COLO668 (cell line): ENCODE data around the gene PPM1L.
"Not testable (repeated sequence)": the region's sequence is repeated elsewhere in the genome, so short reads cannot be mapped to it uniquely, and the experiment has no call there.

ENCODE experiments used
- DNase-seq: peaks from one replicate; lab custom pipeline; 2025; ENCODE audit not compliant: unreplicated experiment; lab: John Stamatoyannopoulos, UW

The PPM1L gene

DNA sequence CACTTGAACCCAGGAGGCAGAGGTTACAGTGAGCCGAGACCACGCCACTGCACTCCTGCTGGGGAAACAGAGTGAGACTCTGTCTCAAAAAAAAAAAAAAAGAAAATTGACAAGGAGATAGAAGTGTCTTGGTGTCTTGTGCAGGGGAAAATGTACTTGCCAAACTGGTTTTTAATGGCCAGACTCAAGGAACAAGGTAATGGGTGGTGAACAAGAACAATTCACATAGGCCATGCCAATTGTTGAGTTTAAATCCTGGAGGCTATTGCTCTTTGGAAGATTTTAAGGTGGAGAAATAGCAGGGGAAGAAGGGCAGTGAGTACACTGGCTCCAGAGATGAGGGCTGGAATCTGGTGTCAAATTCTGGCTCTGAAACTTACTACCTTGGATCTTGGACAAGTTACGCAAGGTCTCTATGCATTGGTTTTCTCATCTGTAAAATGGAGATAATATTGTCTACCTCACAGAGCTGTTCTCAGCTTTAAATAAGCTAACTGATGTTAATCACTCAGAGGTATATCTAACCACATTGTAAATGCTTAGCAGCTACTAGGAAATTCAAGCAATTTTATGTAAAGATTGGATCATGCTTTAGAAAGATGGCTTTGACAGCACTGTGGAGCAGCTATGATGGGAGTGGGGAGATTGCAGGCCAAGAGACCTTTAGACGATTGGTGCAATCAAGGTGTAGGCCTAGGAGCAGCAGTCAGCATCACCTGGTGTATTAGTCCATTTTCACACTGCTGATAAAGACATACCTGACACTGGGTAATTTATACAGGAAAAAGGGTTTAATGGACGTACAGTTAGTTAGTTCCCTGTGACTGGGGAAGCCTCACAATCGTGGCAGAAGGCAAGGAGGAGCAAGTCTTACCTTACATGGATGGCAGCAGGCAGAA lies 270.8 kb downstream of the PPM1L start:
- no peak for DNase-seq

- DNase-seq = no peak
Measured at GRCh38 chr3:161028555-161029153, 272.6 kb downstream of the PPM1L start.

- DNase-seq = no peak
Measured at GRCh38 chr3:161031134-161031533, 275.1 kb downstream of the PPM1L start.

- not testable (repeated sequence) for DNase-seq
Measured at GRCh38 chr3:161034913-161035550, 279.0 kb downstream of the PPM1L start.

DNA sequence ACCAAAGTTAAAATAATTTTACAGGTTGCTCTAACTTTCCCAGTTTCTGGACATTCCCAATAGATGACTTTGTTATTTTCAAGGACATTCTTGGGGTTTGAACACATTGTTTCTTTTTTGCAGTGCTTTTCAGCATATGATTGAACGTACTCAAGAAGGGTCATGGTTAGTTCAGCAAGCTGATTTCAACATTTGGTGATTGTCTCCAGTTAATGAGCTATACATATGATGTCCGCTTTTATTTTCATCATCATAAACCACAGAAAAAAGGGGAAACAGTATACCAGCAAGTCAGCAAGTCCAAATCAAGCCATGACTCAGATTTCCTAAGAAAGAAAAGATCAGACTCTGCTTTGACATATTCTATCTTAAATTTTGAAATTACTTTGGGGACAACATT lies 279.7 kb downstream of the PPM1L start:
- DNase-seq = no peak

GRCh38 chr3:161038725-161039124 lies 282.7 kb downstream of the PPM1L start:
- DNase-seq = no peak

GRCh38 chr3:161042023-161042501 lies 286.0 kb downstream of the PPM1L start:
- no peak for DNase-seq

DNA sequence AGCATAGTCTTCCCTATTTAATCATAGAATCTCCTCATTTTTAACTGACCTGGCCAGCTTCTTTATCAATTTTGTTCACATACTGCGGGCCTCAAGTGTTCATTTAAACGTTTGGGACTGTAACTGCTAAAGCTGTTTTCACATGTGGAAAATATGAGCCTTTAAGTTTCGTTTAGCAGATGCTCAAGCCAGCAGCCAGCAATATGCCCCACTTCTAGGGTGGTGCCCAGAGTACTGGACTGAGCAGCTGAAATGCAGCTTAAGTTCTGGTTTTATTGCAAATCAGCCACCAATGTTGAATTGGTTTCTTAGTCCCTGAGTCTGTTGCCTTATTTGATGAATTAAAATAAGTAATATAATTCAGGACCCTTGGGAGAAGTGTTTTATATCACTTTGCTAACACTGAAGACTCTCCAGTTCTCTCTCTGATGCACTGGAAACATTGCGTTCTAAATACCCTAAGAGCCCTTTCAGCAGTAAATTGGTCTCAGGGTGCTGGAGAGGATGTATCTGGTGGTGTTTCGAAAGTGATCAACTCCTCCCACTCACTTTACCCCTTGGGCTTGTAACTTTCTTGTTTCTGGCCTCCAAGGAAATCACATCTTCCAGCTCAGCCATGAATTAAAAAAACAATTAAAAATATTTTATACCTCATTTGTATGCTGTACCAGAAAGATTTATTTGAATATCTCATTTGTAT lies 287.5 kb downstream of the PPM1L start:
- no peak for DNase-seq

- no peak for DNase-seq
Measured at GRCh38 chr3:161049683-161050248, 293.7 kb downstream of the PPM1L start.

DNA sequence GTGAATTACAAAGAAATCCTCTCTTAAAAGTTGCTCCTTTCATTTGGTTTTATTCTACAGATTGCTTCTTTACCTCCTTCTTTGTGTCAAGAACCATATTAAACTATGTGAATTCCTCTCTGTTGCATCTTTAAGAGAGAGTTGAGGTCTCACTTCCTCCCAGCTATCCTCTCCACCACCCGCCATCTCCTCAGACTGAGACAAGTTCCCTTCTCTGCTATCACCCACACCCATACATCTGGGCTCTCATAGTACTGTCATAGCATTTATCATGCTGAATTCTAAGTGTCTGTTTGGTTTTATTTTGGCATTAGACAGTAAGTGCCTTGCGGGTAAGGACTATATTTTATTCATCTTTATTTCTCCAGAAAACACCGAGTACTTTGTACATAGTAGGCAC lies 294.9 kb downstream of the PPM1L start:
- no peak for DNase-seq

DNA sequence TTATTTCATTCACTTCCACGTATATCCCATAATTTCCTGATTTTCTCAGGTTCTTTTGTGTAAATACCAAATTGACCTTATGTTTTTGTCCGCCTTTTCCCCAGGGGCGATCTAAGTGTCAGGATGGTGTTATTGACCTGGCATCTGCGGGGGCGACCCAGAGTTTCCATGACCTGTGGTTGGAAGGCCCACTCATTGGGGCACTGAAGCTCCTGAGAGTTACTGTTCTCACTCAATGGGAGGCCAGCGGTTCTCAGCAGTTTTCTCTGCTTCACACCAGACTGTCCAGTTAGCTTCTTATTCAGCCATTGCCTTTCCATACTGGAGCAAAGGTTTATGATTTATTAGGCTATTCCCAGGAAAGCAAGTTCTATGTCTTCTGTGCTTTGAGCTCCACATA lies 295.8 kb downstream of the PPM1L start:
- no peak for DNase-seq

- no peak for DNase-seq
Measured at GRCh38 chr3:161054860-161055604, 299.0 kb downstream of the PPM1L start.

GRCh38 chr3:161064413-161064812 lies 308.4 kb downstream of the PPM1L start:
- no peak for DNase-seq

DNA sequence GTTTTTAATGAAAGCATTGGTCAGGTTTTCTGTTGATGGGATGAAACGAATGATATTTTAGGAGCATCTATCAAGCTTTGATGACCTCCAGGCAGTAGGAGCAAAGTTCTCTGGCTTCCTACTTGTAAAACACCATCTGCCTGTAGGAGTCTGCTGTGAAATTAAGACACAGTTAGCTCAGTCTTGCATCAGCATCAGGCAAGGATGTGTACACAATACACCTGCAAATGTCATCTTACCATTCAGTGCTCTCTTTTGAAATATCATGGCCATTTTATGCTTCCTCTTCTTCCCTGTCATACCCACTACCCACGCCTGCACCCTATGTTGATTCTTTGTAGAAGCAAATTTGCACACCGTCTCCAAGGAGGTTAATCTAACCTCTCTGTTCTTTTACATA lies 310.9 kb downstream of the PPM1L start:
- no peak for DNase-seq

DNA sequence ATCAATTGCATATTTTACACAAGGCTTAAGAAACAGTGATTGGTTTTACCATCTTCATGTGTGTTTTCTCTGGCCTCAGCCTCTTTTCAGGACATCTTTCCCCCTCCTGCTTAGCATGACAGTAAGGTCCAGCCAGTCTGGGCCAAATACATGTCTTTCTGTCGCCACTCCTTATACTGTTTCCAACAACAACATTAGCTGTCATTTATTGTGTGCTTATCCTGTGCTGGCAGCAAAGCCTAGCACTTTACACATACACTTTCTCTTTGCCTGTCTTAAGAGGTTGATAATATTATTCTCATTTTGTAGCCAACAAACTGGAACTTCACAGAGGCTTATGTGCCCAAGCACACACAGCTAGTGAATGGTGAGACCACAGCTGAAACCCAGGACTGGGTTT lies 311.3 kb downstream of the PPM1L start:
- DNase-seq = no peak

GRCh38 chr3:161069511-161070251 lies 313.6 kb downstream of the PPM1L start:
- no peak for DNase-seq

DNA sequence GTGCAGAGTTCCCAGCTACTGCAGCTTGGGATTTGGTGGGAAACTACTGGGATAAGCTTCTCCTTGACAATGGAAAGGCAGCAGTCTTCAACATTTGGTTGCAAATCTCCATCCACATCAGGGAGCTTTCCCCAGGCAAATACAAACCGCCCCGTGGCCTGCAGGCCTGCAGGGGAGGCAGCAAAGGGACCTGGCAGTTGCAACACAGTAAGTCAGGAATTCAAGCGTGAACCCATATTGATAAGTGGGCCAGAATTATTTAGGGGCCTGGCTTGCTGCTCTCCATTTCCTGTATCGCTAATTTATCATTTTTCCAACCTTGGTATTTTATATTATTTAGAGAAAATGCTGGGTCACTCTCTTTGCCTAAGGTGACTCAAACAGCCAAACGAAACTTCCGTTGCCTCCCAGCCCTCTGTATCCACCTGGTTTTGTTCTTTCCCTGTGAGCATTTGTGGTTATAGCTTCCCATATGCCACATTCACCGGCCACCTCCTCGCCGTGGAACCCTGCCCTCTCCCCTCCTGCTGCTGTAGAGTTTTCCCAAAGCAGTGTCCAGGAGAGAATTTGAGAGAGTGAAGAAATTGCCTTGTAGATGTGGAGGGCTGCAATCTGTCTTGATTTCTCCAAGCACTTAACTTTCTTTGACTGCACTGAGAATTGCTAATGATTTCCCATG lies 314.4 kb downstream of the PPM1L start:
- no peak for DNase-seq

DNA sequence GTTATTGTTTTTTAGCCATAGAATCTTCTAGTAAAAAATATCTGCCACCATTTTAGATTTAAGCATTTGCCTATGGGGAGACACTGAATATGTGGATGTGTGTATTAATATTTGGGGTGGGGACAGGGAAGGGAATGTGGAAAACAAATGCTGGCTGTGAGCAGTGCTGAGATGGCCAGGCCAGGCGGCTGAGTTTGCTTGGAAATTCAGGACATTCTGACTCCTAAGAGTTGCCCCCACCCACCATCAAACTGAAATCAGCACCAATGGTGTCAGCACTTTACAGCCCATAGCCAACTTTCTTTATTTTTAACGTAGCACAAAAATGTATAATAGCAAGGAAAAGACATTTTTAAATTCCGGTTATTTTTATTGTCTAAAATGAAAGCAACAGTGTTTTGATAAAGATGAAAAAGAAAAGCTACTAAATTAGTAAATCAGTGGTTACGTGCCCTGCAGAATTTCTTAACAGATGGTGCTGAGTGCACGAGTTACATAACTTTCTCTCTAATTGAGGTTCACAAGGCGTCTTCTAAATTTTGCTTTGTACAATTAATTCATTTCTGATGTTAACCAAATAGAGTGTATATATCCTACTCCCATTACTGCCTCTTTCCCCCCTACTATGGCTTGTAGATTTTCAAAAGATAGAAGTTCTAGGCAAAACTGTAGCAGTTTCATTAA lies 315.1 kb downstream of the PPM1L start:
- no peak for DNase-seq
